Bone marrow (tissue), 2 donors: ENCODE measurements around the gene MARS1.
"Not testable (repeated sequence)": the region's sequence is repeated elsewhere in the genome, so short reads cannot be mapped to it uniquely, and the experiment has no call there.

Experiments
- DNase-seq, 2 donors: peaks; one replicate each; lab custom pipeline; 2025; lab: John Stamatoyannopoulos, UW

MARS1 gene

GRCh38 chr12:57550641-57551549 is 63.0 kb downstream of the MARS1 start:
- no peak for DNase-seq

GRCh38 chr12:57551637-57552305 is 63.9 kb downstream of the MARS1 start:
- no peak for DNase-seq

- no peak for DNase-seq
Observed at GRCh38 chr12:57552306-57552651, 64.4 kb downstream of the MARS1 start.

- DNase-seq = no peak
Observed at GRCh38 chr12:57552835-57553313, 65.0 kb downstream of the MARS1 start.

- DNase-seq = no peak
Observed at GRCh38 chr12:57553343-57554202, 65.7 kb downstream of the MARS1 start.

GRCh38 chr12:57554453-57554852 is 66.6 kb downstream of the MARS1 start:
- no peak for DNase-seq

GRCh38 chr12:57554897-57555296 is 67.0 kb downstream of the MARS1 start:
- no peak for DNase-seq

GRCh38 chr12:57558864-57559263 is 71.0 kb downstream of the MARS1 start:
- no peak for DNase-seq

GRCh38 chr12:57560516-57560915 is 72.6 kb downstream of the MARS1 start:
- DNase-seq = no peak

GRCh38 chr12:57561117-57561516 is 73.2 kb downstream of the MARS1 start:
- not testable (repeated sequence) for DNase-seq

- no peak for DNase-seq
Observed at GRCh38 chr12:57563358-57563757, 75.5 kb downstream of the MARS1 start.

GRCh38 chr12:57564178-57564740 is 76.4 kb downstream of the MARS1 start:
- DNase-seq = no peak
